NCI-H510A (cell line): ENCODE results near the gene XPOT.

Source experiments
- DNase-seq: peaks from one replicate; lab custom pipeline; 2025; lab: John Stamatoyannopoulos, UW

XPOT gene

DNA sequence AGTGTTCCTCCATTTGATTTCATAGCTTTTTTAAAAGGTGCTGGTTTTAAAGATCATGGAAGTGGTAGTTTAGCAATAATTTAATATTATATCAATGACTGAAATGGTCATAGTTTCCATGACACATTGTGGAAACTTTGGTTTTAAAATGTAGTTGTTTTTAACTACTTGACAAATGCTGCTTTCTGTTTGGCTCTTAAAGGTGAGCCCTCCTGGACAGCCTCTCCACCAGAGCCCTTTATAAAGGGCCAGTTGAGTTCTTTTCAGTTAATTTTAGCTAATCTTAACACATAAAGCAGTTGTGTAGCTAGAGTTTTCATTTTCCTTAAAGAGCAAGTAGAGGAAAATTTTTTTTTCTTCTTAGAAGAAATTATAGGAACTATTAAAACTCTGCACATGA is 14.0 kb downstream of the XPOT start:
- DNase-seq: no peak

DNA sequence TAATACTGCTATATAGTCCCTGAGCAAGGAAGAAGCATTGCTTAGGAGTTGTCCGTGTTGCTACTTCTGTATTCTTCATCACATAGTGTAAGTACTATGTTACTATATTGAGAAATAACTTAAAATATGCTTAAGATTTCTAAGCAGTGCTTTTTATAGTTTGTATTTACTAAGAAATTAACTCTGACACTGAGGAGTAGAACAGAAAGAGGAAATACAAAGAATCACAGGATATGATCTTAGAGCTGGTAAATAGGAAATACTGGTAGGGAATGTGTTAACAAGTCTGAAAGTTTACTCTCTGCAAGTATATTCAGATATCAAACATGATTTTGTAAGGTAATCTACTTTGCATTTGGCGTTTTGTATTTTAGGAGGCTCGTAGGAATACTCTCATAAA is 15.5 kb downstream of the XPOT start:
- DNase-seq: no peak

DNA sequence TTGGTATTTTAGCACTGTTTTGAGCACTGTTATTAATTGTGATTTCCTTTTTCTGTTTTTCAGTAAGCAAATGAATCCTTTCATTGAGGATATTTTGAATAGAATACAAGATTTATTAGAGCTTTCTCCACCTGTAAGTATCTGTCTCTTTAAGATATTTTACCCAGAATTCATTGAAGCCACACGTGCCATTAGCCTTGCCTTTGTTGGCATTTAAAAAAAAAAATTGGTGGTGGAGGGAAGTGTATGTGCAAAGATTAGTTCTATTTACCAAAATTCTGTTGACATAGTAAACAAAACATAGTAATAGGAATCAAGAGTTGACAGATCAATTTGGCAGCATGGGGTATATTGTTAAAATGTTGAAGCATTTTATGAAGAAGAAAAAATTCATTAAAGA is 23.8 kb downstream of the XPOT start:
- DNase-seq: no peak

DNA sequence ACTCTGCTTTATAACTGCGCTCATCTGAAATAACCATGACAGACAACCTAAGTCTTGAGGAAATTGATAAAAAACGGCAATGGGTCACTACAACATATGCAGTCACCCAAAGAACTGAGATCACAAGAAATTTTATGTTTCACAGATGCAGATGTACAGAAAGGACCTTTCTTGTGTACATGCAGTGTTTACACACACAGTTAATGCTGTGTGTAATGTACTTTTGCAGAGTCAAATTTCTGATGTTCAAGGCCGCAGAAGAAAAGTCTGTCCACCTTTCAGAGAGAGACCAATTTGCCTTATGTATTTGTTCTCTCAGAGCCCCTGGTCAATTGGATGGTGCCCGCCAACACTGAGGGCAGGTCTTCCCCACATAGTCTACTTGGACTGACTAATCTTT is 24.8 kb downstream of the XPOT start:
- DNase-seq: no peak

DNA sequence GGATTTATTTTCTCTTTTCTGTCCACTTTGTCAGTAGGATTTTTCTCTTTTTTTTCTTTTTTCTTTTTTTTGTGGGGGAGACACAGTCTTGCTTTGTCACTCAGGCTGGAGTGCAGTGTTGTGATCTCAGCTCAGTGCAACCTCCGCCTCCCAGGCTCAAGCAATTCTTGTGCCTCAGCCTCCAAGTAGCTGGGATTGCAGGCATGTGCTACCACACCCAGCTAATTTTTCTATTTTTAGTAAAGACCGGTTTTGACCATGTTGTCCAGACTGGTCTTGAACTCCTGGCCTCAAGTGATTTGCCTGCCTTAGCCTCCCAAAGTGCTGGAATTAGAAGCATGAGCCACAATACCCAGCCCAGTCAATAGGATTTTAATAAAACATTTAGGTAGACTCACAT is 26.7 kb downstream of the XPOT start:
- DNase-seq: no peak

DNA sequence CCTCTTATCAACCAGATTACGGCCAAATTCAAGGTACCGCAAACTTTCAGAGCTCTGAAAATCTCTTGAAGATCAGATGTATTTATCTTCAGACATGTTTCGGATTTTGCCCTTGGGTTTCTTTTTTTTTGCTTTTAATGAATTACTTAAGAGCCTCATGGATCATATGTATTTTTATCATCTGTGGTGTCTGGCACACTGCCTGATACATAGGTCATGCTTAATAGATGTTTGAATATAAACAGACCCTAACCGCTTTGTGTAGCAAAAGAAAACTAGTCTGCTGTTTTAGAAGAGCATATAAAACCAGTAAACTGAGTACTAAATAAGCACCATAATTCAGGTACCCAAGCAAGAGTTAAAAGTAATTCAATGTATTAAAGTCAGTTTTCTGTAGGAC is 27.6 kb downstream of the XPOT start:
- no peak for DNase-seq

DNA sequence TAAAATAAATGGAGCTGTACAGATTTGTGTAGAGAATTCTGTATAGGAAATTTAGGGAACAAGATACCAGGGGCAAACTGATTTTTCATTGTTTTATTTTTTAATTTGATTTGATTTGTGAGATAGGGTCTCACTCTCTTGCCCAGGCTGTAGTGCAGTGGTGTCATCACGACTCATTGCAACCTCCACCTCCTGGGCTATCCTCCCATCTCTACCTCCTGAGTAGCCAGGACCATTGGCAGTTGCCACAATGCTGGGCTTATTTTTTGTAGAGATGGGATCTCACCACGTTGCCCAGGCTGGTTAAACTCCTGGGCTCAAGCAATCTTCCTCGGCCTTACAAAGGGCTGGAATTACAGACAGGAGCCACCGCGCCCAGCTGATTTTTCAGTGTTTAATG is 29.7 kb downstream of the XPOT start:
- no peak for DNase-seq

DNA sequence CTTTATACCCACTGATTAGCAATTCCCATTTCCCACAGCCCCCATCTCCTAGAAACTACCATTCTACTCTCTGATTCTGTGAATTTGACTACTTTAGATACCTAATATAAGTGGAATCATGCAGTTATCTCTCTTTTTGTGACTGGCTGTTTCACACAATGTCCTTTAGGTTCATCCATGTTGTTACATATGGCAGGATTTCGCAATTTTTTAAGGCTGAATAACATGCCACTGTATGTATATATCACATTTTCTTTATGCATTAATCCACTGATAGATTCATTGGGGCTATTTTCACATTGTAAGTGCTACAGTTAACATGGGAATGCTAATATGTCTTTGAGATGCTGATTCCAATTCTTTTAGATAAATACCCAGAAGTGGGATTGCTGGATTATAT is 35.9 kb downstream of the XPOT start:
- DNase-seq: no peak

DNA sequence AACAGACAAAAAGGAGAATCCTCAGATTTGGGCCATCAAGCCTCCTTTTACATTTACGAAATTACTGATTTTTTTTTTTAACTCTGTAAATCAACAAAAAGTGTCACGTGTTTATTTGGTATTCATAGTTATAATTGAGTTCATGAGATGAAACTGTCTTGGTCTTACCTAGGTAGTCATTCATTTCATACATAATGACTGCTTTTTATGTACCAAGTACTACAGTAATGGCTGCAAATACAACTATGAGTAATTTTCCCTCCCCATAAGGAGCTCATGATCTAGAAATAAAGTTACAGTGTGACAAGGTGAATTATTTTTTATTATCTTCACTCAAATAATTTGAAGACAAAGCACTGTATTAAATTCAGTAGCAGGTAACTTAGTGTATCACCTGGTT is 41.3 kb downstream of the XPOT start:
- DNase-seq: no peak

DNA sequence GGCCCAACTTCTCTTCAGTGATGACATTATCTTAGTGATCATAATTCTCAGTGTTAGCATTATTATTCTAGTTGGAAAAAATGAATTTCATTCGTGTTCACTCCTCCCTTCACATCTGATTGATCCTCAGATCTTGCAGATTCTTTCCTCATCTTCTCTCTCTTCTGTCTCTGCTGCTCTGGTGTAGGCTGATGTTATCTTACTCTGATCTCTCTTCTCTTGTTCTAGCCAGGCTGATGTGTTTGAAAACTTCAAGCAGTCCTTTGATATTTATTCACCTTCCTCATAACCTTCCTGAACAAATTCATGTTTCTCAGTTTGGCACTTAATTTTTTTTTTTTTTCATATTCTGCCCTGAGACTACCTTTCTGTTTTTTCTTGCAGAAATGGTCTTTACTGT is 42.1 kb downstream of the XPOT start:
- no peak for DNase-seq

DNA sequence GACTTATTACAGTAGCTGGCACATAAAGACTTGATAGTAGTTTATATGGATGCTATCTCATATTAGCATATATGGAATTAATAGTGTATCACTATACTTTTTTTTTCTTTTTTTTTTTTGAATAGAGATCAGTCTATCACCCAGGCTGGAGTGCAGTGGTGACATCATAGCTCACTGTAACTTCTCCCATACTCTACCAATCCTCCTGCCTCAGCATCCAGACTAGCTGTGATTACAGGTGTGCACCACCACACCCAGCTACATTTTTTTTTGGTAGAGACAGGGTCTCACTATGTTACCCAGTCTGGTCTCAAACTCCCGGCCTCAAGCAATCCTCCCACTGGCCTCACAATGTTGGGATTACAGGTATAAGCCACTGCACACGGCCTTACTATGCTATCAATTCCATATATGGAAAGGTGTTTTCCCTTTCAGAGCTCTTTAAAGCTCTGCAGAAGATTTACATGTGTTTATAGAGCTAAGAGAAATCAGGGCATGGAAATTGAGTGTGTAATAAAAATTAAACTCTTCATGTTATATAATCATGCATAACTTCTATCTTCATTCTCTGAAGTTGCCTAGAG is 46.0 kb downstream of the XPOT start:
- DNase-seq: no peak

DNA sequence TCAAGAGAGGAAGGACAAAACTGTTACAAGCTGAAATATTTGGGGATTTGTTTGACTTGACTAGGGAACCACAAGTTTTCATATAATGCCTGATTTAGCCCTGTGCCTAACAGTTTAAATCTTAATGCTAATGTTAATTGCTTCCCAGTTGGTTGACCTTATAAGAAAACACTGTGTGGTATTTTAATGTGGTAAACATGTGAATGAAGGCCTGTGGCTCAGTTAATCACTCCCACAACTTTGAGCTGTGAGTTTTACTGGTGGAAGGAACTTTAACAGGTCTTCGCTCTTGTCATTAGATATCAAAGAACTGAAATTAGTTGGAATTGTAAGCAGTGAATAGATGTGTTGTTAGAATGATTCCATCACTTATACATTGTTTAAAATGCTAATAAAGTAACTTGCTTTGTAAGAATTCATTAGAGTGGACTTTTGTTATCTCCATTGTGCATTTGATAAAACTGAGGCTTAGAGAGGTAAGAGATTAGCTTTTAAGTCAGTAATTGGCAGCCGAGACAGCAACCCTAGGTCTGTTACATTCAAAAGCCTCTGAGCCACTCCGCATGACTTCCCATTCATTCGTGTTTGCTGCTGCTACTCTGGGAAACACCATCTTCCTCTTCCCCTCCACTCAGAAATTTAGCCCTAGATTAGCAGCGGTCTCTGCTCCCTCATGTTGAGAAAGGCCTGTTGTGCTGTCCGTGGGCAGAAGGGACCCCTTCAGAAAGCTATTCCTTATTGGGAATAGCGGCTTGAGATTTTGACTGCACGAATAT is 46.7 kb downstream of the XPOT start:
- DNase-seq: peak; percentile 2

DNA sequence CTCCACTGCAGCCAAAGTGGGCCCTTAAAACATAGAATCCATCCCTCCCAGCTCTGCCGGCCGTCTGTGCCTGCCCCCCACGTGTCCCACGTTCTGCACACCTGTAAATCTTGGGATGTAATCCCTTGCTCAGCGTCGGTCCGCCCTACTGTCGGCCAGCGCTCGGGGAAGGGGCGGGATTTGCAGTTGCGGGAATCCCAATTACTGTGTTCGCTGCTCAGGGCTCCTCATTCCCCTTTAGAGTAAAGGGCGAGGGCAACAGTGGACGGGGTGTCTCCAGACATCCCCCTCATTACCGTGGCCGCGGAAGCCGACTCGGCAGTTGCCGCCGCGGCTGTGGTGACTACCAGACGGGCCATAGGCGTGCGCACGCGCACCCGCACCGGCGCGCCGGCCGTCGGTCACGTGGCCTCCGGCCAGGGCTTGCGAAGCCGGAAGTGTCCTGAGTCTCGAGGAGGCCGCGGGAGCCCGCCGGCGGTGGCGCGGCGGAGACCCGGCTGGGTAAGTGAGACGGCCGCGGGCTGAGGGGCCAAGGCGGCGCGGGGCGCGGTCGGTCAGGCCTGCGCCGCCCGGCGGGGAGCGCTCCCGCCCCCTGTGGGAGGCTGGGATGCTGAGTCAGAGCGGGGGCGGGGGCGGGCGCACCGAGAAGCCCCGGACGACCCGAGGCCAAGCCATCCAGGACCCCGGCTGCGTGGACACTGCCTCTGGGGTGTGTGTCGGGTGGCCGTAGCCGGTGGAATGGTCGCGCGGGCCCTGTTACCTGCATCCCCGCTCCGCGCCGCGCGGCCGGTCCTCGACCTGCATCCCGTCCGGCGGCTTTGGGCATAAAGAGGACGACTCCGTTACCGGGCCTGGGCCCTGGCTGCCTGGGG is 47.7 kb downstream of the XPOT start, which contains the start of gene TBK1:
Gene TBK1, plus strand, starts transcription at position 434 of the 872 bp plus-strand sequence. CDS start 3,751 bp downstream, outside the sequence.
- DNase-seq: peak; percentile 87

DNA sequence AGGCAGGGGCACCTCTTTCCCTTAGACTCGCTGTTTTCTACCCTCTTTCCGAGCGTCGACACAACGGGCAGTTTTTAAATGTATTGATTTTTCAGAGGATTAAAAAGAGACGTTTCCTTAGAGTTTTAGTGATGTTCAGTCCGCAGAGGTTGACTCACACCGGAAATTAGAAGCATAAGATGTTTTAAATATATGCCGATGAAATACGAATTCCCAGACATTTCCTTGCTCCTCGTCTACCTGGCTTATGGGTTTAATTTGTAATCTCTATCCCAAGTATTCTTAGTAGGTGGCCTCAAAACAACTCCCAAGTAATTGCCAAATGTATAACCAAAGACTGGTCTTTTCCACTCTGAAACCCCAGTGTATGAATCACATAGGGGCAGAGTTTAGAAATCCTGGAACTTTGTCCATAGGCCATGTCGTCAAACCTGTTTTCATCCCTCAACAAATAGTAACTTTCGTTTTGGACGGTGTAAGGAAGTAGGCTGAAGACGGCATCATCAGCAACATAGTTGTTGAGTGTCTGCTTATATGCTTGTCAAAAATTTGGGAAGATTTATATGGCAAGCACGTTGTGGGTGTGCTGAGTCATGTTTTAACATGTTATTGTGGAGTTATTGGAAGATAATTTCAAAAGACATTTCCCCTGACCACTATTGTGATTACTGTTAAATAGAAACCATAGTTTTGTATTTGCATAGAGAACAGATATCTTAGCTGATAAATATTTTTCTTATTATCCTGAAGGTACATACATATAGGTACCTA is 48.6 kb downstream of the XPOT start:
- DNase-seq: peak; percentile 16

DNA sequence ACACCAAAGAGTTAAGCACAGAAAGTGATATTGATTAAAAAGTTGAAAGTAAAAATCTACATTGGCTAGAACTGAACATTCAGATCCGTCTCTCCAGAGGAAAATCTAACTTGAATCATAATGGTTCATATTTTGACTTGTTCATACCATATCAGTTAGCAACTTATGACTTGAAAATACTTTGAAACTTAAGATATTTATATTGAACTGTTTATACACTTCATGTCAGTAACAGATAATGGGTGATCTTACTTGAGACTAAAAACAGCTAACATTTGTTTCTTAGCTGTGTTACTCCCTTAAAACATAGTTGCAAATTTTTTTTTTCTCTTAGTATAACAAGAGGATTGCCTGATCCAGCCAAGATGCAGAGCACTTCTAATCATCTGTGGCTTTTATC is 51.3 kb downstream of the XPOT start:
- no peak for DNase-seq

DNA sequence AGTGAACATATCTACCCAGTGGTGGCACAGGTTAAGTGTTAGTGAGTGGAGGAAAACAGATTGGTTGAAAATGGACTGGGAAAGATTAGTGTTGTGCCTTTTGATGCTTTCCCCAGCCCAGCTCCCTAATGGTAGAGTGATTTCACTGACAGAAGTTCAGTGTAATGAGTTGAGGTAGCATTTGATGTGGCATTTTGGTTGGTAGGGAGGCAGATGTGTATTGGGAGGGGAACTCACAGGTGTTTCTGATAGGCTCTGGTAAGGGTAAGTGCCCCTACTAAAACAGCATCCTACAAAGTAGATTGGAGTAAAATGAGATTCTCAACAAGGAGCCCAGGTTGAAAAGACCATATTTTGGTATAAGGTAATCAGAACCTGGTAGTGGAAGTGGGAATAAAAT is 51.9 kb downstream of the XPOT start:
- DNase-seq: no peak

DNA sequence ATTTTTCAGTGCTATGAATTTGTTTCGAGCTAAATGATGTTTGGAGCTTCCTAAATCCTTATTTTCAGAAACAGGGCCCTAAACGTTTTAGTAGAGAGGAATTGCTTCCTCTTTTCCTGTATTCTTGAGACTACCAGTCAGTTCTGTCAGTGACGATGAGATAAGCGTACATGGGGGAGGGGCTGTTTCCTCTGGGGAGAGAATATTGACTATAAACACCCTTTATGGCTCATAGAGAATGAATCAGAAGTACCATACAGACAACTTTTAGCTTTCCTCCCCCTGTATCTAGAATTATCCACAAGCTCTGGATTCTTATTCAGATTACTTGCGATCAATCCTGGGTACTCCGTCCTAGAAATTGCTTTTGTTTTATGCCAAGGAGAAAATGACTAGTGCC is 52.8 kb downstream of the XPOT start:
- no peak for DNase-seq

DNA sequence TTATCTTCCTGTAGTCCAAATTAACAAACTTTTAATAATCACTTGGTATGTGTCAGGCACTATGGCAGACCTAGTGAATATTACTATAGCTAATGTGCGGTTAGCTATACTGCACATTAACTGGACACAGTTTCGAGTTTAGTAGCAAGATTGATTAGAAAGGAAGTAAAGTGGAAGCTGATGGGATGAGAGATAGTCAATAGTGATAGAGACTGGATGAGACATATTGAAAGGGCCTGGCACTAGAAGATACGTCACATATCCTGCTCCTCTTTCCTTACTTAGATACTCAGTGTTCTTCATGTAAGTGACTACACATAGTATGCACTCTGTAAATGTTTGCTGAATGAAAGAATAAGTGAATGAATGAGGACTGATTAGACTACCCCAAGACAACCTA is 53.3 kb downstream of the XPOT start:
- DNase-seq: no peak

DNA sequence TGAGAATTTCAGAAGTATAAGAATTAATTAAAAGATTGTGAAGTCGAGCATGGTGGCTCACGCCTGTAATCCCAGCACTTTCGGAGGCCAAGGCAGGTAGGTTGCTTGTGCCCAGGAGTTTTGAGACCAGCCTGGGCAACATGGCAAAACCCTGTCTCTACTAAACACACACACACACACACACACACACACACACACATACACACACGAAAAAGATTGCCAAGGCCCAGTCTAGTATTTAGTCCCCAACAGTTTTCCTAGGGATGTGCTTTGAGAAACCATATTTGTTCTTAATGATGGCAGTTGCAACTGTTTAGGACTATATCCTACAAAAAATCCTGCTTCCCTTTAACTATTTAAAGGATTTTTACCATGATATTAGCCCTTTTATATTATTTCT is 53.7 kb downstream of the XPOT start:
- DNase-seq: no peak

DNA sequence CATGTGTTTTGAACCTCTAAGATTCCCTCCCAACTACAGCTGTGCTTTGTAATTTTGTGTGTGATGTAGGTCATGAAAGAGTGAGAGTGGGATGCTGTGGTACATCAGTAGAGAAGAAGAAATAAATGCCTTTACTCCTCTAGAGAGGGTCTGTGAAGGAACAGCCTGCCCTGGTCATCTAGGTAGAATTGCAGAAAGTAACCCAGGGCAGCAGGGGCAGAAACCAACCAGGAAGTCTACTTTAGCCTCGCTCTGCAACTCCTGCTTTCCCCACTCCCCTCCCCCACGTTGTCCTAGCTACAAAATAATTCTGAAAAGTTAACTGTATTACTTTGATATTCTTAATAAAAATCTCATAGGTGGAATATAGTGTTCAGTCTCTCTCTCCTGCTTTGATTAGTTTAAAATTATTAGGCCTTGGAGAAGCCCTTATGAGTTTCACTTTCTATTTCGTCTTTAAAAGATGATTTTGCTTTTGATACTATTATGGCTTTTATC is 55.3 kb downstream of the XPOT start:
- no peak for DNase-seq

DNA sequence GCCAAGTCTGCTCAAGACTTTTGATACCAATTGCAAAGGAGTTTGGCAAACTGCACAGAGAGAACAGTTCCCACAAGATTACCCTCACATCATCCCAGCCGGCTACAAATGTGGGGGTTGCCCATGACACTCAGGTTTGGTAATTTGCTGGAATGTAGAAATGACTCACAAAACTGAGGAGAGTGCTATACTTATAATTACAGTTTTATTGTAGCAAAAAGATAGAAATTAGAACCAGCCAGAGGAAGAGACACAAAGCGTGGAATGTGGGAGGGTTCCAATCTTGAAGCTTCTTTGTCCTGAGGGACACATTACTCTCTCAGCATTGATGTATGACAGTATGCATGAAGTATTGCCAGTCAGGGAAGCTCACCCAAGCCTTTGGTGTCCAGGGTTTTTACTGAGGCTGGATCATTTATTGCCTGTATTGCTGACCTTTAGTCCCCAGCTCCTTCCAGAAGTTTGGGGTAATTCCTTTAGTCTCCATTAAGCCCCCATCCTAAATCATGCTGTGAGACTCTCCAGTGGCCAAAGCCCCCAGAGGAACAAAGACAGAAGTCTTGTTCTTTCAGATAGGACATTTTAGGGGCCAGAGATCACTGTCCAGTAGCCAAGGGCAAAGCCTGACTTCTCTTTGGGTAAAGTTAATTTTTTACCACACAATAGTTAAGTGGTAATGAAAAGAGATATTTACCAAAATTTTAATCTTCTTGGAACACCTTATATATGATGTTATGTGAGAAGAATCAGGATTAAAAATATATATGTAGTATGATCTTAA is 57.6 kb downstream of the XPOT start:
- no peak for DNase-seq
